Measurements from ENCODE around the gene ASTN2. TPM values are rescaled to one million over a fixed set of nuclear protein-coding genes. Genes with fewer than 3 reads are reported as not detected.

ASTN2 gene
- total RNA-seq, 5 donors from 2014 or later (not counting 1 experiment from before 2014, with no cell fraction given), result 3.7 to 4.8 (median 4.4) TPM

GRCh38 chr9:116437411-116438370 is 977.2 kb downstream of the ASTN2 start:
- 93% methylated on average over 5 of the region's 11 CpGs for WGBS (ENCODE audit: insufficient coverage)

GRCh38 chr9:116436121-116436520 is 978.7 kb downstream of the ASTN2 start:
- ATAC-seq (replicated peaks in 1 of 4) (no peak), DNase-seq (no peak)
- H3K9me3 ChIP-seq, result no peaks in the 10 kb centered on the region
- Mint-ChIP-seq H3K36me3 (peaks cover 61% of the 10 kb centered on the region), H3K9me3 (peaks cover 4 to 6% (median 5%) of the 10 kb centered on the region in 3 donors), H3K4me1 (no peaks in the 10 kb centered on the region), H3K27ac (no peak overlapping the region), H3K4me3 (no peak overlapping the region), H3K27me3 (no peaks in the 10 kb centered on the region)
- no peak overlapping the region for H3K27ac ChIP-seq (ENCODE audit: low read length)
- H3K36me3 ChIP-seq (ENCODE audit: control insufficient read depth in 2 of 2, extremely low read depth in 1 of 2, insufficient read depth in 1 of 2, low read length in 1 of 2), result peaks cover 0 to 10% of the 10 kb centered on the region in 2 donors
- no peak overlapping the region for H3K4me3 ChIP-seq (ENCODE audit: control insufficient read depth in 1 of 2, extremely low read depth in 1 of 2, low read length in 1 of 2)
- WGBS (ENCODE audit: insufficient coverage), result no CpG with 5 or more reads among the region's 1 CpG
- POLR2A ChIA-PET, result no interaction called here
- CTCF ChIA-PET, result no interaction called here
- H3K27me3 ChIP-seq (replicated peaks in 1 of 2; ENCODE audit: control insufficient read depth in 2 of 2, extremely low read depth in 1 of 2, insufficient read depth in 2 of 2, low read length in 1 of 2), result no peaks in the 10 kb centered on the region
- H3K4me1 ChIP-seq (ENCODE audit: control insufficient read depth in 1 of 2, extremely low read depth in 1 of 2, insufficient read depth in 2 of 2, low read length in 2 of 2), result no peaks in the 10 kb centered on the region

More at GRCh38 chr9:116437411-116438370, 977.2 kb downstream of the ASTN2 start:
- no peak for ATAC-seq (replicated peaks in 1 of 4)
- no peak for DNase-seq
- no peaks in the 10 kb centered on the region for H3K9me3 ChIP-seq
- Mint-ChIP-seq H3K9me3 (peaks cover 4 to 6% (median 5%) of the 10 kb centered on the region in 3 donors), H3K27ac (no peak overlapping the region), H3K27me3 (no peaks in the 10 kb centered on the region), H3K36me3 (peaks cover 67% of the 10 kb centered on the region), H3K4me3 (no peak overlapping the region), H3K4me1 (no peaks in the 10 kb centered on the region)
- H3K27me3 ChIP-seq (replicated peaks in 1 of 2; ENCODE audit: control insufficient read depth in 2 of 2, extremely low read depth in 1 of 2, insufficient read depth in 2 of 2, low read length in 1 of 2), result no peaks in the 10 kb centered on the region
- H3K27ac ChIP-seq (ENCODE audit: low read length), result no peak overlapping the region
- H3K36me3 ChIP-seq (ENCODE audit: control insufficient read depth in 2 of 2, extremely low read depth in 1 of 2, insufficient read depth in 1 of 2, low read length in 1 of 2), result peaks cover 0 to 14% of the 10 kb centered on the region in 2 donors
- H3K4me1 ChIP-seq (ENCODE audit: control insufficient read depth in 1 of 2, extremely low read depth in 1 of 2, insufficient read depth in 2 of 2, low read length in 2 of 2), result no peaks in the 10 kb centered on the region
- POLR2A ChIA-PET, result no interaction called here
- H3K4me3 ChIP-seq (ENCODE audit: control insufficient read depth in 1 of 2, extremely low read depth in 1 of 2, low read length in 1 of 2), result no peak overlapping the region
- CTCF ChIA-PET, result no interaction called here

- Histone ChIP-seq H3K27ac (ENCODE audit: low read length) (no peak overlapping the region), H3K27me3 (replicated peaks in 1 of 2; ENCODE audit: control insufficient read depth in 2 of 2, extremely low read depth in 1 of 2, insufficient read depth in 2 of 2, low read length in 1 of 2) (no peaks in the 10 kb centered on the region), H3K36me3 (ENCODE audit: control insufficient read depth in 2 of 2, extremely low read depth in 1 of 2, insufficient read depth in 1 of 2, low read length in 1 of 2) (peaks cover 0 to 10% of the 10 kb centered on the region in 2 donors), H3K4me3 (ENCODE audit: control insufficient read depth in 1 of 2, extremely low read depth in 1 of 2, low read length in 1 of 2) (no peak overlapping the region), H3K9me3 (no peaks in the 10 kb centered on the region), H3K4me1 (ENCODE audit: control insufficient read depth in 1 of 2, extremely low read depth in 1 of 2, insufficient read depth in 2 of 2, low read length in 2 of 2) (no peaks in the 10 kb centered on the region)
- ATAC-seq (replicated peaks in 1 of 4), result no peak
- WGBS (ENCODE audit: insufficient coverage), result 79% methylated on average over 3 of the region's 4 CpGs
- ChIA-PET POLR2A (no interaction called here), CTCF (no interaction called here)
- Mint-ChIP-seq H3K27ac (no peak overlapping the region), H3K4me3 (no peak overlapping the region), H3K9me3 (peaks cover 3 to 6% (median 5%) of the 10 kb centered on the region in 3 donors), H3K27me3 (no peaks in the 10 kb centered on the region), H3K36me3 (peaks cover 58% of the 10 kb centered on the region), H3K4me1 (no peaks in the 10 kb centered on the region)
- no peak for DNase-seq
Observed at GRCh38 chr9:116435706-116436105, 979.2 kb downstream of the ASTN2 start.

- H3K9me3 ChIP-seq, result no peaks in the 10 kb centered on the region
- H3K4me3 ChIP-seq (ENCODE audit: control insufficient read depth in 1 of 2, extremely low read depth in 1 of 2, low read length in 1 of 2), result no peak overlapping the region
- Mint-ChIP-seq H3K27me3 (no peaks in the 10 kb centered on the region), H3K36me3 (peaks cover 50% of the 10 kb centered on the region), H3K4me3 (no peak overlapping the region), H3K4me1 (no peaks in the 10 kb centered on the region), H3K9me3 (peaks cover 0 to 6% (median 0%) of the 10 kb centered on the region in 3 donors), H3K27ac (no peak overlapping the region)
- POLR2A ChIA-PET, result no interaction called here
- DNase-seq, result no peak
- no peaks in the 10 kb centered on the region for H3K4me1 ChIP-seq (ENCODE audit: control insufficient read depth in 1 of 2, extremely low read depth in 1 of 2, insufficient read depth in 2 of 2, low read length in 2 of 2)
- H3K36me3 ChIP-seq (ENCODE audit: control insufficient read depth in 2 of 2, extremely low read depth in 1 of 2, insufficient read depth in 1 of 2, low read length in 1 of 2), result no peaks in the 10 kb centered on the region
- no peaks in the 10 kb centered on the region for H3K27me3 ChIP-seq (replicated peaks in 1 of 2; ENCODE audit: control insufficient read depth in 2 of 2, extremely low read depth in 1 of 2, insufficient read depth in 2 of 2, low read length in 1 of 2)
- WGBS (ENCODE audit: insufficient coverage), result 0% methylated on average over 1 of the region's 4 CpGs
- CTCF ChIA-PET, result no interaction called here
- no peak overlapping the region for H3K27ac ChIP-seq (ENCODE audit: low read length)
- ATAC-seq (replicated peaks in 1 of 4), result no peak
Observed at GRCh38 chr9:116434314-116434713, 980.5 kb downstream of the ASTN2 start.

- Mint-ChIP-seq H3K4me3 (no peak overlapping the region), H3K27ac (no peak overlapping the region), H3K36me3 (peaks cover 43% of the 10 kb centered on the region), H3K4me1 (no peaks in the 10 kb centered on the region), H3K27me3 (no peaks in the 10 kb centered on the region), H3K9me3 (no peaks in the 10 kb centered on the region)
- no peaks in the 10 kb centered on the region for H3K27me3 ChIP-seq (replicated peaks in 1 of 2; ENCODE audit: control insufficient read depth in 2 of 2, extremely low read depth in 1 of 2, insufficient read depth in 2 of 2, low read length in 1 of 2)
- CTCF ChIA-PET, result no interaction called here
- no peaks in the 10 kb centered on the region for H3K9me3 ChIP-seq
- H3K36me3 ChIP-seq (ENCODE audit: control insufficient read depth in 2 of 2, extremely low read depth in 1 of 2, insufficient read depth in 1 of 2, low read length in 1 of 2), result no peaks in the 10 kb centered on the region
- ATAC-seq (replicated peaks in 1 of 4), result no peak
- no peak for DNase-seq
- no CpG with 5 or more reads among the region's 1 CpG for WGBS (ENCODE audit: insufficient coverage)
- POLR2A ChIA-PET, result no interaction called here
- H3K4me3 ChIP-seq (ENCODE audit: control insufficient read depth in 1 of 2, extremely low read depth in 1 of 2, low read length in 1 of 2), result no peak overlapping the region
- no peak overlapping the region for H3K27ac ChIP-seq (ENCODE audit: low read length)
- H3K4me1 ChIP-seq (ENCODE audit: control insufficient read depth in 1 of 2, extremely low read depth in 1 of 2, insufficient read depth in 2 of 2, low read length in 2 of 2), result no peaks in the 10 kb centered on the region
Observed at GRCh38 chr9:116432051-116432450, 982.8 kb downstream of the ASTN2 start.

- Mint-ChIP-seq H3K36me3 (peaks cover 38% of the 10 kb centered on the region), H3K4me1 (no peaks in the 10 kb centered on the region), H3K4me3 (no peak overlapping the region), H3K27ac (no peak overlapping the region), H3K27me3 (no peaks in the 10 kb centered on the region), H3K9me3 (no peaks in the 10 kb centered on the region)
- CTCF ChIA-PET, result no interaction called here
- H3K4me1 ChIP-seq (ENCODE audit: control insufficient read depth in 1 of 2, extremely low read depth in 1 of 2, insufficient read depth in 2 of 2, low read length in 2 of 2), result no peaks in the 10 kb centered on the region
- no peaks in the 10 kb centered on the region for H3K36me3 ChIP-seq (ENCODE audit: control insufficient read depth in 2 of 2, extremely low read depth in 1 of 2, insufficient read depth in 1 of 2, low read length in 1 of 2)
- ATAC-seq (replicated peaks in 1 of 4) (no peak), DNase-seq (no peak)
- no peaks in the 10 kb centered on the region for H3K9me3 ChIP-seq
- no peak overlapping the region for H3K4me3 ChIP-seq (ENCODE audit: control insufficient read depth in 1 of 2, extremely low read depth in 1 of 2, low read length in 1 of 2)
- POLR2A ChIA-PET, result no interaction called here
- no peak overlapping the region for H3K27ac ChIP-seq (ENCODE audit: low read length)
- WGBS (ENCODE audit: insufficient coverage), result no CpG with 5 or more reads among the region's 3 CpGs
- no peaks in the 10 kb centered on the region for H3K27me3 ChIP-seq (replicated peaks in 1 of 2; ENCODE audit: control insufficient read depth in 2 of 2, extremely low read depth in 1 of 2, insufficient read depth in 2 of 2, low read length in 1 of 2)
Observed at GRCh38 chr9:116430849-116431248, 984.0 kb downstream of the ASTN2 start.
